ENCODE data around the gene NDST1. TPM values are rescaled to one million over a fixed set of nuclear protein-coding genes. Genes with fewer than 3 reads are reported as not detected.
A peak's percentile ranks its signal among the peaks of the same experiment; 100 is the strongest.

Gene NDST1
- total RNA-seq, 2 donors from 2014 or later: 59.3 to 71.2 TPM

GRCh38 chr5:150487199-150488061 lies 20.5 kb upstream of the NDST1 start:
- intact Hi-C loops (cut with DNase I): loop anchor here in 1 of 2 donors (5.0 kb wide), 2 partner anchors 35 to 55 kb away; no protein-coding TSS in a partner anchor
- peak; percentile 15 to 18 for ATAC-seq
- no peak for DNase-seq

GRCh38 chr5:150488519-150489359 lies 19.2 kb upstream of the NDST1 start:
- DNase-seq: peak; percentile 76
- intact Hi-C loops (cut with DNase I): loop anchor here in 1 of 2 donors (5.0 kb wide), 2 partner anchors 34 to 54 kb away; no protein-coding TSS in a partner anchor
- ATAC-seq: peak; percentile 57 to 63

GRCh38 chr5:150489360-150490295 lies 18.3 kb upstream of the NDST1 start:
- DNase-seq (no peak), ATAC-seq (peak in 1 of 2 donors; percentile 2)
- intact Hi-C loops (cut with DNase I): loop anchor here in 1 of 2 donors (5.0 kb wide), 2 partner anchors 33 to 53 kb away; no protein-coding TSS in a partner anchor

DNA sequence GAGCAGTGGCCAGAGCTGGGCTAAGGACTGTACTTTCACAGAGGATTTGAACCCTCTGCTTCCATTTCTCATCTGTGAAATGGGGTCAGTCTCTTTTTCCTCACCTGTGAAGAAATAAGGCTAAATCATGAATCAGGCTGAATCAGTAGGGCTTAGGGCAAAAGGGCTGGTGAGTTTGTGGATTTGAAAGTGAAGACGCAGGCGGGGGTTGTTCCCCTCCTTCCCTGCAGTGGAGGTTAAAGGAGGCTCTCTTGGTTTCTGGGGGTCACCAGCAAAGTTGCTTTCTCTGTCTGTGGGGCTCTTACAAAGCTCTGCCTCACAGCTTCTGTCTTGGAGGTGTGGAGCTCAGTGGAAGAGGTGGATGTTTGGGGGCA lies 17.6 kb upstream of the NDST1 start:
- intact Hi-C loops (cut with DNase I): no loop called here
- no peak for DNase-seq
- no peak for ATAC-seq

DNA sequence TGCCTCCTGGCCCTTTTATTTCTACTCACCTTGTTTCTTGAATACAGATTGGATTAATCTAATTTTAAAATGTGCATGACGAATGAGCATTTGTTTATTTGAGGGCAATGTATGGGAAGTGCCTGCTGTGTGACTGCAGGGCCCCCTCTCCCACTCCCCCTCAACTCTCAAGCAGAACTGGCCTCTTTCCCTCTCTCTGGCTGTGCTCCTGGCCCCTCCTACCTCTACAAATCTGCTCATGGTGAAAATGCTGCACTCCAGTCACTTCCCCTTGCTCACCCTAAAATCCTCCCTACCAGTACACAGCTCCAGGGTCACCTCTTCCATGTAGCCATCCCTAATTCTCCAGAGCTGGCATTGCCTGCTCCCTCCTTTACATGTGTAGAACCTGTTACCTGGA lies 17.2 kb upstream of the NDST1 start:
- intact Hi-C loops (cut with DNase I): no loop called here
- DNase-seq: no peak
- no peak for ATAC-seq

- no peak for ATAC-seq
- intact Hi-C loops (cut with DNase I): no loop called here
- no peak for DNase-seq
Observed at GRCh38 chr5:150491876-150492275, 16.1 kb upstream of the NDST1 start.

- intact Hi-C loops (cut with DNase I): no loop called here
- DNase-seq (no peak), ATAC-seq (no peak)
Observed at GRCh38 chr5:150492621-150493020, 15.3 kb upstream of the NDST1 start.

DNA sequence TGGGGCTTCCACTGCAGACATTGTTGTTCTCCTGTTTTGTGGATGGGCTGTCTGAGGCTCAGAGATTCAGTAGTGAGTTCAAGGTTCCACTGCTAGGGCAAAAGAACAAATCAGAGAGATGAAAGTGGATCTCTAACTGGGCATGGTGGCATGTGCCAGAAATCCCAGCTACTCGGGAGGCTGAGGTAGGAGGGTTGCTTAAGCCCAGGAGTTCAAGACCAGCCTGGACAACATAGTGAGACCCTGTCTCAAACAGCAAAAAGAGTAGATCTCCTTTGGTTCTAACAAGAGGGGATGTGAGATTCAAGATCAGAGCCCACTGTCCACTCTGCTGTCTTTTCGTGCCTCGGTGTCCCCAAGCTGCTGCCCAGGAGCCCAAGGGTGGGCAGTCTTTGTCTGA lies 11.8 kb upstream of the NDST1 start:
- intact Hi-C loops (cut with DNase I): no loop called here
- no peak for ATAC-seq

DNA sequence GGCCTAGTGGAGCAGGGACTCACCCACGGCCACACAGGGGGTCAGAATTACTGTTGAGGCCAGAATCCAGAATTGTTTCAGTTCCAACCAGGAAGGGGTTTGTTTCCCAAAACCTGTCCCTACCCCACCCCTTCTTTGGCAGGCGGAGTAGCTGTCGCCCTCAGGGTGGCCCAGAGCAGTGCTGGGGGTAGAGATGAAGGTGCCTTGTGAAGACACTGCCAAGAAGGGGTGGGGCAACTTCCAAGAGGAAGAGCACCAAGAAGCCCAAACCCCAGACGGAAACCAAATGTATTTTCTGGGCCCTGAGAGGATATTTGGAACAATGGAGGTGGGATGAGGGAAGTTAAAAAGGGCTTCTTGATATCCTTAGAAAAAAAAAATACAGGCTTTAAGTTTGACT lies 11.4 kb upstream of the NDST1 start:
- DNase-seq (no peak), ATAC-seq (peak; percentile 2 to 13)
- intact Hi-C loops (cut with DNase I): no loop called here

More for the DNA sequence above, 11.8 kb upstream of the NDST1 start:
- DNase-seq: no peak

DNA sequence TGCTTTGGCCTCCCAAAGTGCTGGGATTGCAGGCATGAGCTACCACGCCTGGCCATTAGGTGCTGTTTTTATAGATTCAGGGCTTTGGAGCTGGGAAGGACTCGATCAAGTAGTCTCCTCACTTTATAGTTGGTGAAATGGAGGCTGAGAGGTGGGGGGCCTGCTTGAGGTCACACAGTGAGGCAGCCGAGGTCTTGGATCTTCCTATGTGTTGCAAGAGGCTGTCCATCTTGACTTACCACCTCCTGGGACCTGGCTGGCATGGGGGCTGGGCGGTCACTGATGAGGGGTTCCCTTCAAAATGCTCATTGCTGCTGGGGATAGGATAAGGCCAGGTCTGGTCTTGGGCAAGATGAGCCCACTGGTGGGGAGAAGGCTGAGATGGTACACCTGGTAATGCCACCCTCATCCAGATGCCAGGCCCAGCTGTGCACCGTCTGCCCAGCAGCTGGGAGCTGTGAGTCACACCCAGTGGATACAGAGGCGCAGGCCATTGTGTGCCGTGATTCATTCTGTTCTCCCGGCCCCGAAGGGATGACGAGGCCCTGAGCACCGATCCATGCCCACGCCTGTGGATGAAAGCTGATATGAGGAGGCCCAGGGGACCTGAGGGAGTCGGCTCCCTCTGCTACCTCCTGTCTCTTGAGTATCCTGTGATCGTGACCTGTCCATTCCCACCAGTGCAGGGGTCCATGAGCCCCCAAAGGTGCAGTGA lies 10.5 kb upstream of the NDST1 start:
- DNase-seq: peak; percentile 84
- peak; percentile 42 to 92 for ATAC-seq
- intact Hi-C loops (cut with DNase I): no loop called here

- peak in 1 of 2 donors; percentile 18 for ATAC-seq
- no peak for DNase-seq
- intact Hi-C loops (cut with DNase I): no loop called here
Observed at GRCh38 chr5:150497989-150498317, 10.0 kb upstream of the NDST1 start.

- DNase-seq (no peak), ATAC-seq (no peak)
- intact Hi-C loops (cut with DNase I): no loop called here
Observed at GRCh38 chr5:150498501-150498900, 9.4 kb upstream of the NDST1 start.

- DNase-seq: no peak
- no peak for ATAC-seq
- intact Hi-C loops (cut with DNase I): no loop called here
Observed at GRCh38 chr5:150498971-150499370, 9.0 kb upstream of the NDST1 start.

DNA sequence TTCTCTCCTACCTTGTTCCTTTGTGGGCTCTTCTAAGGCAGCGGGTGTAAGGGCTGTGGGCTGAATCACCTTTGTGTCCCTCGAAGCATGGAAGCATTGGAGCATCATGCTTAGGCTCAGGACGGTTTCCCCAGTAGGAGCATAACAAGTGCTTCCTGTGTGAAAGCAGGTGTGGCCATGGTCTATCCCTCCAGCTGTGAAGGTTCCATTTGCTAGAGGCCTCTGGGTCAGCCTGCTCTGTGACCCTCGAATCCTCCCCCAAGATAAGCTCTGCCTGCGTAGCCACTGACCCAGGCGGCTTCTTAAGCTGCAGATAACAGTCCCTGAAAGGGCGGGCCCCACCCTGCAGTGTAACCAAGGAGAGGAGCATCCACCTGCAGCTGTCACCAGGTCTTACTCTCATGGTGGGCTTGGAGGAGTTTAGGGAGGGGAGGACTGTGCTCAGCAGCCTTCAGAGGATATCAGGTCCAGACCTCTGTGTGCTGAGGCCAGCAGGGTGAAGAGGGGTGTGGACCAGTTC lies 8.4 kb upstream of the NDST1 start:
- DNase-seq: no peak
- ATAC-seq: no peak
- intact Hi-C loops (cut with DNase I): no loop called here

- DNase-seq: peak; percentile 56
- intact Hi-C loops (cut with DNase I): no loop called here
- peak; percentile 35 to 39 for ATAC-seq
Observed at GRCh38 chr5:150500328-150500841, 7.5 kb upstream of the NDST1 start.

GRCh38 chr5:150500905-150501304 lies 7.0 kb upstream of the NDST1 start:
- ATAC-seq (no peak), DNase-seq (no peak)
- intact Hi-C loops (cut with DNase I): no loop called here

- intact Hi-C loops (cut with DNase I): no loop called here
- DNase-seq (no peak), ATAC-seq (no peak)
Observed at GRCh38 chr5:150502106-150502505, 5.8 kb upstream of the NDST1 start.

DNA sequence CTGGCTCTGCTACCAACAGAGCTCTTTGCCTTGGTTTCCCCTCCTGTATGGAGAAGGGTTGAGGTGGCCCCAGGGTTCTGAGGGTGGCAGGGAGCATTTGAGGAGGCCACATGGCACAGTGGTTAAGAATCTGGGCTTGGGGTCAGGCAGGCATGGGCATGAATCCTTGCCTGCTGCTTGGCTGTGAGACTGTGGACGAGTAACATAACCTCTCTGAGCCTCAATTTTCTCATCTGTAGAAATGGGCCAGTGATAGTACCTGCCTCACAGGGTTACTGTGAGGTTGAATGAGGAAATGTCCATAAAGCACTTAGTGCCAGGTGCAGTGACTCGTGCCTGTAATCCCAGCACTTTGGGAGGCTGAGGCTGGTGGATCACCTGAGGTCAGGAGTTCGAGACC lies 5.1 kb upstream of the NDST1 start:
- DNase-seq (no peak), ATAC-seq (no peak)
- intact Hi-C loops (cut with DNase I): no loop called here

Measured in left cardiac atrium (tissue), 4 donors.